Tibial nerve (tissue), 4 donors: ENCODE results near the gene CADPS2.

Source experiments
- CTCF ChIP-seq, 5 experiments: fragments of 200-600 bp in 3 of 5; fragments of 450-650 bp in 2 of 5; sonication (generic) in 3 of 5; IDR thresholded peaks; one replicate each; pipeline ENCODE4 v1.5.1; 2016 to 2019; ENCODE audit warnings: antibody characterized with exemption in 5 of 5, mild to moderate bottlenecking in 3 of 5, moderate library complexity in 2 of 5
- EP300 ChIP-seq, 2 donors: sonication (generic); formaldehyde crosslinking; IDR thresholded peaks; one replicate each; pipeline ENCODE4 v1.6.1; 2017; ENCODE audit warnings: antibody characterized with exemption in 2 of 2, mild to moderate bottlenecking in 1 of 2

- TF ChIP-seq CTCF (IDR thresholded peaks at IDR 0.05) (no peak), EP300 (IDR thresholded peaks at IDR 0.05) (no peak)
Observed at GRCh38 chr7:122632238-122632637, 254.0 kb downstream of the CADPS2 start.
